ENCODE results near the gene OBP2A. TPM values are rescaled to one million over a fixed set of nuclear protein-coding genes. Genes with fewer than 3 reads are reported as not detected.

Gene OBP2A
- total and polyA plus RNA-seq, 10 of the 15 experiments (the other 5 are each of a cell fraction or from before 2014, with no cell fraction given) = not detected

GRCh38 chr9:135552698-135553171 lies 6.8 kb downstream of the OBP2A start:
- Histone ChIP-seq H4K20me1 (ENCODE audit: control insufficient read depth, insufficient read depth) (no peaks in the 10 kb centered on the region), H3K4me3 (no peak overlapping the region), H3K27me3 (replicated peaks in 1 of 2; ENCODE audit: control insufficient read depth in 2 of 2, insufficient read depth in 2 of 2, low read length in 1 of 2) (no peaks in the 10 kb centered on the region), H2AFZ (ENCODE audit: control insufficient read depth, low read depth, low read length) (no peak overlapping the region), H3K4me2 (ENCODE audit: control insufficient read depth, insufficient read depth) (no peak overlapping the region), H3K9ac (ENCODE audit: control insufficient read depth, insufficient read depth, low read length) (no peak overlapping the region), H3K27ac (ENCODE audit: control insufficient read depth, insufficient read depth) (no peak overlapping the region), H3K36me3 (ENCODE audit: control insufficient read depth in 2 of 2, insufficient read depth in 2 of 2, low read length in 1 of 2) (no peaks in the 10 kb centered on the region), H3K9me3 (replicated peaks; ENCODE audit: control insufficient read depth, insufficient read depth, low read length) (no peaks in the 10 kb centered on the region), H3K4me1 (ENCODE audit: control insufficient read depth, insufficient read depth, low read length) (no peaks in the 10 kb centered on the region), H3K79me2 (ENCODE audit: control insufficient read depth, insufficient read depth, low read length) (no peaks in the 10 kb centered on the region)
- ChIA-PET RAD21 (ENCODE audit: unreplicated experiment) (no interaction called here), CTCF (no interaction called here), SMC1A (ENCODE audit: uncharacterized antibody, unreplicated experiment) (no interaction called here), POLR2A (no interaction called here)
- no TSS peak for BruUV-seq (replicated peaks)
- DNase-seq (ENCODE audit: low read depth, low spot score) (no peak), ATAC-seq (no peak), FAIRE-seq (no peak)
- TF ChIP-seq STAT3 (IDR thresholded peaks at IDR 0.05; ENCODE audit: low read depth, low read length) (no peak), ZBED1 (IDR thresholded peaks at IDR 0.05; ENCODE audit: borderline replicate concordance) (no peak), RAD21 (IDR thresholded peaks at IDR 0.05; ENCODE audit: insufficient read depth, low read depth, low read length) (no peak), PAX8 (IDR thresholded peaks at IDR 0.05) (no peak), CHD4 (IDR thresholded peaks at IDR 0.05) (no peak), CREM (IDR thresholded peaks at IDR 0.05; ENCODE audit: low read depth) (no peak), SUPT20H (IDR thresholded peaks at IDR 0.05; ENCODE audit: borderline replicate concordance, control insufficient read depth, low read depth, low read length) (no peak), SUZ12 (IDR thresholded peaks at IDR 0.05; ENCODE audit: unreplicated experiment) (no peak), EGR1 (IDR thresholded peaks at IDR 0.05; ENCODE audit: borderline replicate concordance in 1 of 2, low read depth in 2 of 2, low read length in 2 of 2) (no peak), IRF5 (IDR thresholded peaks at IDR 0.05; ENCODE audit: borderline replicate concordance) (no peak)
- 33% methylated on average over 12 of the region's 19 CpGs for WGBS (ENCODE audit: insufficient coverage, insufficient replicate concordance, low lambda C conversion rate, missing lambda C conversion rate)
- intact Hi-C loops (cut with micrococcal nuclease; ENCODE audit: unreplicated experiment) (no loop called here), in situ Hi-C loops (cut with MboI) (no loop called here)

All from GM12878 (cell line).